Measurements from ENCODE around the gene TOP2A.

DNA sequence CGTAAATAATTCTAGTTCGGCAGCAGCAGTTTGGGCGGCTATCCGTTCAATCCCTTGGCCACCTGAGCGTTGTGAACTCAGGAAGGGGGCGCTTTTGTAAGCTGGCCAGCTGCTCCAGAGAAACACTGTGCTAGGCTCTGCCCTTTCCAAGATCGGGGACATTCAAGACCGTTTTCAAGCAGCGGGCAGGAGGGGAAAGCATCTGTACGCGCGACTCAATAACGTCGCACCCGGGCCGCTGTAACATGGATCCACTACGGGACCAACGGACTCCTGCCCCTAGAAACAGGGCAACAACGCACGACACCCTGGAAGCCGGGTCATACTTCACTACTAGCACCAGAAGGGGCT lies 463 bp downstream of the TOP2A start:
- TF ChIP-seq, protein P1, sequence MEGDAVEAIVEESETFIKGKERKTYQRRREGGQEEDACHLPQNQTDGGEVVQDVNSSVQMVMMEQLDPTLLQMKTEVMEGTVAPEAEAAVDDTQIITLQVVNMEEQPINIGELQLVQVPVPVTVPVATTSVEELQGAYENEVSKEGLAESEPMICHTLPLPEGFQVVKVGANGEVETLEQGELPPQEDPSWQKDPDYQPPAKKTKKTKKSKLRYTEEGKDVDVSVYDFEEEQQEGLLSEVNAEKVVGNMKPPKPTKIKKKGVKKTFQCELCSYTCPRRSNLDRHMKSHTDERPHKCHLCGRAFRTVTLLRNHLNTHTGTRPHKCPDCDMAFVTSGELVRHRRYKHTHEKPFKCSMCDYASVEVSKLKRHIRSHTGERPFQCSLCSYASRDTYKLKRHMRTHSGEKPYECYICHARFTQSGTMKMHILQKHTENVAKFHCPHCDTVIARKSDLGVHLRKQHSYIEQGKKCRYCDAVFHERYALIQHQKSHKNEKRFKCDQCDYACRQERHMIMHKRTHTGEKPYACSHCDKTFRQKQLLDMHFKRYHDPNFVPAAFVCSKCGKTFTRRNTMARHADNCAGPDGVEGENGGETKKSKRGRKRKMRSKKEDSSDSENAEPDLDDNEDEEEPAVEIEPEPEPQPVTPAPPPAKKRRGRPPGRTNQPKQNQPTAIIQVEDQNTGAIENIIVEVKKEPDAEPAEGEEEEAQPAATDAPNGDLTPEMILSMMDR (conservative IDR thresholded peaks at IDR 0.05), result no peak
- TF ChIP-seq ZFX (IDR thresholded peaks at IDR 0.05), result no peak

All from C4-2B (cell line).